IPS-18a (cell line): ENCODE results near the gene CFAP54.
"Not testable (repeated sequence)": the region's sequence is repeated elsewhere in the genome, so short reads cannot be mapped to it uniquely, and the experiment has no call there.

Experiments
- H3K27ac ChIP-seq: one replicate; pipeline ENCODE4 v1.5.1; 2013; ENCODE audit warnings: low read length
- H3K27me3 ChIP-seq: one replicate; pipeline ENCODE4 v1.6.1; 2013; ENCODE audit warnings: mild to moderate bottlenecking, low read length; ENCODE audit not compliant: control insufficient read depth, insufficient read depth
- H3K36me3 ChIP-seq: one replicate; pipeline ENCODE4 v1.6.1; 2013; ENCODE audit warnings: low read depth, low read length; ENCODE audit not compliant: control insufficient read depth
- H3K4me1 ChIP-seq: one replicate; pipeline ENCODE4 v1.6.1; 2013; ENCODE audit warnings: low read depth, low read length; ENCODE audit not compliant: control insufficient read depth
- H3K4me3 ChIP-seq: one replicate; pipeline ENCODE4 v1.5.1; 2013; ENCODE audit warnings: low read length
- H3K9ac ChIP-seq: one replicate; pipeline ENCODE4 v1.6.1; 2013; ENCODE audit warnings: mild to moderate bottlenecking, low read length, moderate library complexity
- H3K9me3 ChIP-seq: one replicate; pipeline ENCODE4 v1.6.1; 2013; ENCODE audit warnings: low read depth, low read length; ENCODE audit not compliant: control insufficient read depth

CFAP54 gene

DNA sequence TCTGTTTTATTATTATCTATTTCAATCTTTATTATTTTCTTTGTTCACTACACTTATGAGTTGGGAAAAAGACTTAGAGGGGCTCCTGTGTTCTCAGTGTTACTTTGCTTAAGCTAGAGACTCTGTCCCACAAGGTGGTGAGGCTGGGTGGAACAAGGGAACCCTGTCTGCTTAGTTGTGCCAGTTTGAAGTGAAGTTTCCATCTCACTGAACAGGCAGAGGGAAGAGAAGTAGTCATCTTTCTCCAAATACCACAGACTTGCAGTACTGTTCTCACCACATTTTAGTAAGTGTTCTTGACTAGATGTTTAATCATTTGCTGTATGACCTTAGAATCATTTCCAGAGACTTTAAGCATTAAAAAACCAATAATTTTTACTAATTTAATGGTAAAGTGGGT, 222.0 kb downstream of the CFAP54 start:
- Histone ChIP-seq H3K36me3 (no peaks in the 10 kb centered on the region), H3K4me1 (peaks cover 3% of the 10 kb centered on the region), H3K9ac (no peak overlapping the region), H3K27me3 (no peaks in the 10 kb centered on the region), H3K27ac (no peak overlapping the region), H3K4me3 (no peak overlapping the region), H3K9me3 (no peaks in the 10 kb centered on the region)

- H3K9me3 ChIP-seq: no peaks in the 10 kb centered on the region
- H3K9ac ChIP-seq: no peak overlapping the region
- peaks cover 3% of the 10 kb centered on the region for H3K4me1 ChIP-seq
- H3K4me3 ChIP-seq: no peak overlapping the region
- no peaks in the 10 kb centered on the region for H3K36me3 ChIP-seq
- H3K27ac ChIP-seq: no peak overlapping the region
- H3K27me3 ChIP-seq: no peaks in the 10 kb centered on the region
Observed at GRCh38 chr12:96714199-96714598, 224.8 kb downstream of the CFAP54 start.

DNA sequence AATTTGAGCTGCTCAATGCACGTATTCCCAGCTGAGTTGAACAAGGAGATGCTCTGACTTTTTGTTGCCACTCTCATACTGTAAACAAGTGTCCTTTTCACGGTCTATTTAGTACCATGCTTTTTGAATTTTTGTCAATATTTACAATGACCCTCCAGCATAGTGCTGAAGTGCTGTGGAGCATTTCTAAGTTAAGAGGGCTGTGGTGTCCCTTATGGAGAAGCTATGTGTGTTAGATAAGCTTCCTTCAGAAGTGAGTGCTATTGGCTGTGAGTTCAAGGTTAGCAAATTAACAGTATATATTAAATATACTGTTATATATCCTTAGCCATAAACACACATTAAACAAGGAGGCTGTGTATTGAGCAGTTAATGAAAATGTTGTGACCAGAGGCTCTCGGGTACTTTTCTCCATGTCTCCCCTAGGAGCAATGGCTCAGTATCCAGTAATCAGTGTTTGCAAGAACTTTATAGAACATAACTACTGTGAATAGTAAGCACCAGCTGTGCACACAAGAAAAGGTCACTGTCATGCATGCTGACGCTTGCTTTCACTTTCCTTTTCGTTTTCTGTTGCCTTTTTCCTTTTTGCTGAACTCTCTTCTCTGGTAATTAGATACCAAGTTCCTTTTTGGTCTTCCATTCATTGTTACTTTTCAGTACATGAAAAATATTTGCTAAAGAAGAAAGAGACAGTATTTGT, 230.4 kb downstream of the CFAP54 start:
- no peak overlapping the region for H3K9ac ChIP-seq
- no peaks in the 10 kb centered on the region for H3K4me1 ChIP-seq
- H3K4me3 ChIP-seq: no peak overlapping the region
- H3K9me3 ChIP-seq: no peaks in the 10 kb centered on the region
- no peaks in the 10 kb centered on the region for H3K27me3 ChIP-seq
- no peak overlapping the region for H3K27ac ChIP-seq
- H3K36me3 ChIP-seq: no peaks in the 10 kb centered on the region

DNA sequence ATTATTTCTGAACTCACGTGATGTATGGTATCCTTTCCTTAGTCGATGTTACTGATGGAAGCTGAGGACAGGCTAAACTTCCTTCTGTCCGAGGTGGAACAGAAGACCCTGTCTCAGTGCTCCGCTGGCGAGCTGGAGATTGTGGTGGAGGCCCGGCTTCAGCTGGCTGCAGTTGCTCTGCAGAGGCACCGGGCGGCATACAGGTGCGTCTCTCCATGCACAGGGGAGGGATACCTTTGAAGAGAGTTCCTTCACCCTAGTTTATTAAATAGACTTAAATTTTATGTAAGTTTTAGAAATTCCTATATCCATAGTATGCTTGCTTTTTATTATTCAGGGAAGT, 231.0 kb downstream of the CFAP54 start:
- no peaks in the 10 kb centered on the region for H3K9me3 ChIP-seq
- H3K9ac ChIP-seq: no peak overlapping the region
- H3K4me1 ChIP-seq: no peaks in the 10 kb centered on the region
- no peak overlapping the region for H3K27ac ChIP-seq
- no peaks in the 10 kb centered on the region for H3K36me3 ChIP-seq
- no peaks in the 10 kb centered on the region for H3K27me3 ChIP-seq
- no peak overlapping the region for H3K4me3 ChIP-seq

DNA sequence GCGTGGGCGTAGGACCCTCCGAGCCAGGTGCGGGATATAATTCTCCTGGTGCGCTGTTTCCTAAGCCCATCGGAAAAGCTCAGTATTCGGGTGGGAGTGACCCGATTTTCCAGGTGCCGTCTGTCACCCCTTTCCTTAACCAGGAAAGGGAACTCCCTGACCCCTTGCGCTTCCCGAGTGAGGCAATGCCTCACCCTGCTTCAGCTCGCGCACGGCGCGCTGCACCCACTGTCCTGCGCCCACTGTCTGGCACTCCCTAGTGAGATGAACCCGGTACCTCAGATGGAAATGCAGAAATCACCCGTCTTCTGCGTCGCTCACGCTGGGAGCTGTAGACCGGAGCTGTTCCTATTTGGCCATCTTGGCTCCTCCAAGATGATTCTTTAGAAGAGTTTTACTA, 240.1 kb downstream of the CFAP54 start:
- H3K27ac ChIP-seq, H3K4me3 ChIP-seq, H3K27me3 ChIP-seq, H3K9me3 ChIP-seq, H3K36me3 ChIP-seq, H3K4me1 ChIP-seq, H3K9ac ChIP-seq: not testable (repeated sequence)

DNA sequence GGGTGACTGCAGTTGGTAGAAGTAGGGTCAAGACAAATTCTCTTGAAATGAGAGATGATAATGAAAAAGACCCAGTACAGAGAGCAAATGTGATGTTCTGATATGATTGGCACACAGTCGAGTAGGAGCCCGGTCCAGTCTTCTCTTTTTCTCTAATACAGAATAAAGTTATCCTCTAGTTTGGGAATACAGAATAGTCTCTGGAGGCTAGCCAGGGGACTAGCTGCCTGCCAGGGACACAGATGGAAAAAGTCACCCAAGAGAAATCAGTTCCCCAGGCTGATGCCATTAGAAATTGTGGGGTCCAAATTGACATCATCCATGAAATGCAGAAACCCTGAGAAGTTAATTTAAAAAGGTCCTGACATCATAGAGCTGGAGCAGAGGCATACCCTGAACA, 240.5 kb downstream of the CFAP54 start:
- Histone ChIP-seq H3K36me3 (no peaks in the 10 kb centered on the region), H3K9ac (no peak overlapping the region), H3K27me3 (no peaks in the 10 kb centered on the region), H3K9me3 (no peaks in the 10 kb centered on the region), H3K4me1 (no peaks in the 10 kb centered on the region), H3K4me3 (no peak overlapping the region), H3K27ac (no peak overlapping the region)

GRCh38 chr12:96743606-96744005, 254.2 kb downstream of the CFAP54 start:
- Histone ChIP-seq H3K36me3 (no peaks in the 10 kb centered on the region), H3K27me3 (no peaks in the 10 kb centered on the region), H3K9me3 (no peaks in the 10 kb centered on the region), H3K27ac (no peak overlapping the region), H3K9ac (no peak overlapping the region), H3K4me3 (no peak overlapping the region), H3K4me1 (no peaks in the 10 kb centered on the region)

DNA sequence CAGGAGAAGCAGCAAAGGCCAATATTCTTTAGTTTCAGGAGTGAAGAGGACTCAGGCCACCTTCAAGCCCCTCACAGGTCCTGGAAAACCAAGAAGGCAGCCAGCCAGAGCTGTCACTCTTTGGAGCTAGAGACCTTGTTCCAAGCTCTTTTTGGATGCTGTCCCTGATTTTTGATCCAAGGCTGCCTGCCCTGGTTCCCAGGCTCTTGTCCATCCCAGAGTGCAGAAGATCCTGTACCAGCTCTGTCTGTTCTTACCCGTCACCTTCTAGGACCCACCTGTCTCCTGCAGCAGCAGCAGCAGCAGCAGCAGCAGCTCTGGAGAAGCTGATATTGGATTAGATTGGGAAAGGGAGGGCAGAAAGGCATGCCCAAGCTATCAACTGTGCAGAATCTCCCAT, 260.6 kb downstream of the CFAP54 start:
- H3K4me1 ChIP-seq: peaks cover 4% of the 10 kb centered on the region
- no peak overlapping the region for H3K27ac ChIP-seq
- no peak overlapping the region for H3K4me3 ChIP-seq
- no peaks in the 10 kb centered on the region for H3K36me3 ChIP-seq
- H3K9me3 ChIP-seq: no peaks in the 10 kb centered on the region
- no peaks in the 10 kb centered on the region for H3K27me3 ChIP-seq
- H3K9ac ChIP-seq: peak overlapping the region; percentile 38

DNA sequence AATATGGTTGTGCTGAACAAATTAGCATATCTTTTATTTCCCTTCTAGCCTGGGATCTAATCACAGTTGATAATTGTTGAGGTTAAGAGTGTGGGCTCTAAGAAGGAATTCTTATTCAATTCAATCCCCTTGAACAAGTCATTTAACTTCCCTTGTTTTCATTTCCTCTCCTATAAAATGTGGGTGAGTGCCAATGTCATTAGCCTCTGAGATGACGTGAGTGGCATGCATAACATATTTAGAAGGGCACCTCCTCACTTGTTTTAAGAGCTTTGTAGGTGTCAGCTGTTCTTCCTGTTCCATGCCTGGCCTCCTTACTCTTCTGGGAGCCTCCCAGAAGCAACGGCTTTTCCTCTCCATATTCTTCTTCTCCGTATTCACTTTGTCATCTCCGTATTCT, 262.2 kb downstream of the CFAP54 start:
- Histone ChIP-seq H3K27ac (no peak overlapping the region), H3K36me3 (no peaks in the 10 kb centered on the region), H3K4me3 (no peak overlapping the region), H3K9ac (no peak overlapping the region), H3K4me1 (peaks cover 4% of the 10 kb centered on the region), H3K9me3 (no peaks in the 10 kb centered on the region), H3K27me3 (no peaks in the 10 kb centered on the region)

DNA sequence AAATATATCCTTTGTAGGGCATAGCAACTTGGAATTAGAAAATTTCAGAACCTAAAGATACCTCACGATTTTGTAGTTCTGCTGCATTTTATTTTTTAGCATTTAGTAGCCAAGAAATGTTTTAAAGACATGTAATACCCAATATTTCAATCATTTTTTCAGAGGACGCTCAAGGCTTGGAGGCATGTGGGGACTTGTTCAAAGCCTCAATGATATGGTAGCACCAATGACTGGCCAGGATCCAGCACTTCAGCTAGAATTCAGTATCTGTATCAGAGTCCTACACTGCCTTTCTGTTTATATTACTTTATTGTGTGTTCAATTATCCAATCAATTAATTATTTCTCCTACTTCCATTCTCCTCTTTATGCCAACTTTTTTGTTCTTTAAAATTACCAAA, 262.8 kb downstream of the CFAP54 start:
- Histone ChIP-seq H3K9me3 (no peaks in the 10 kb centered on the region), H3K27ac (no peak overlapping the region), H3K27me3 (no peaks in the 10 kb centered on the region), H3K4me3 (no peak overlapping the region), H3K4me1 (peaks cover 4% of the 10 kb centered on the region), H3K9ac (no peak overlapping the region), H3K36me3 (no peaks in the 10 kb centered on the region)

DNA sequence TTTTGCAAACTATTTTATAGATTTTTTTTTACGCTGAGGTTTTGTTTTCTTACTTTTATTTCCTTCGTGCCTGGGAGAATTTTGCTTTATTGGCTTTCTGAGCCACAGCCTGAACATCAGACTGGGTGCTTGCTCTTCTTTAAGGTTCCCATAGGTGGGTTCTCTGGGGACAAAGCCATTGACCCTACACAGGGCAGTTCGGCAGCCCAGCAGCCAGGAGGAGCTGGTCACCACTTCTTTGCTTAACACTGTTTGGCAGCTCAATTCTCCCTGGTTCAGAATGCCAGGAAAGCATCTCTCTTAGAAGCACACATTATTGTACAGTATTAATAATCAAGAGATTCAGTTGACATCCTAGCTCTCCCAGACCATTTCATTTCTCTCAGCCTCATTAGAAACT, 276.9 kb downstream of the CFAP54 start:
- Histone ChIP-seq H3K4me1 (no peaks in the 10 kb centered on the region), H3K4me3 (no peak overlapping the region), H3K9ac (no peak overlapping the region), H3K36me3 (no peaks in the 10 kb centered on the region), H3K9me3 (no peaks in the 10 kb centered on the region), H3K27ac (no peak overlapping the region), H3K27me3 (no peaks in the 10 kb centered on the region)

- Histone ChIP-seq H3K36me3 (no peaks in the 10 kb centered on the region), H3K27ac (no peak overlapping the region), H3K4me3 (no peak overlapping the region), H3K27me3 (no peaks in the 10 kb centered on the region), H3K4me1 (no peaks in the 10 kb centered on the region), H3K9me3 (no peaks in the 10 kb centered on the region), H3K9ac (no peak overlapping the region)
Observed at GRCh38 chr12:96769400-96769799, 280.0 kb downstream of the CFAP54 start.
